NT2/D1 (cell line): ENCODE measurements around the gene IL18.

Experiments used
- DNase-seq: peaks from one replicate; pipeline ENCODE4 v3.0.0-alpha.2; 2011; ENCODE audit warnings: low read depth, low spot score
- H3K27me3 ChIP-seq: 2 replicates; pipeline ENCODE4 v1.6.0; 2011; ENCODE audit warnings: mild to moderate bottlenecking; ENCODE audit not compliant: insufficient read length, insufficient read depth
- H3K36me3 ChIP-seq: 2 replicates; pipeline ENCODE4 v1.6.1; 2011; ENCODE audit warnings: mild to moderate bottlenecking, low read length, mixed read lengths; ENCODE audit not compliant: insufficient read depth, insufficient read length
- H3K4me1 ChIP-seq: 2 replicates; pipeline ENCODE4 v1.5.1; 2011; ENCODE audit not compliant: insufficient read depth, insufficient read length
- H3K4me3 ChIP-seq: 2 replicates; pipeline ENCODE4 v1.5.1; 2011; ENCODE audit warnings: low read depth; ENCODE audit not compliant: insufficient read length
- H3K9ac ChIP-seq: 2 replicates; pipeline ENCODE4 v1.6.0; 2011; ENCODE audit warnings: low read depth; ENCODE audit not compliant: insufficient read length
- H3K9me3 ChIP-seq: 2 replicates; pipeline ENCODE4 v1.5.1; 2011; ENCODE audit warnings: mild to moderate bottlenecking, low read length; ENCODE audit not compliant: insufficient read depth
- SUZ12 ChIP-seq: IDR thresholded peaks from 2 replicates; pipeline ENCODE4 v1.6.1; 2011; ENCODE audit not compliant: insufficient read length, insufficient read depth; ENCODE audit errors: extremely low read depth
- YY1 ChIP-seq: IDR thresholded peaks from 2 replicates; pipeline ENCODE4 v1.6.1; 2011; ENCODE audit not compliant: insufficient read length, insufficient read depth
- ZNF274 ChIP-seq: IDR thresholded peaks from 2 replicates; pipeline ENCODE4 v1.6.1; 2011; ENCODE audit warnings: mild to moderate bottlenecking, low read depth, low read length

Gene IL18

DNA sequence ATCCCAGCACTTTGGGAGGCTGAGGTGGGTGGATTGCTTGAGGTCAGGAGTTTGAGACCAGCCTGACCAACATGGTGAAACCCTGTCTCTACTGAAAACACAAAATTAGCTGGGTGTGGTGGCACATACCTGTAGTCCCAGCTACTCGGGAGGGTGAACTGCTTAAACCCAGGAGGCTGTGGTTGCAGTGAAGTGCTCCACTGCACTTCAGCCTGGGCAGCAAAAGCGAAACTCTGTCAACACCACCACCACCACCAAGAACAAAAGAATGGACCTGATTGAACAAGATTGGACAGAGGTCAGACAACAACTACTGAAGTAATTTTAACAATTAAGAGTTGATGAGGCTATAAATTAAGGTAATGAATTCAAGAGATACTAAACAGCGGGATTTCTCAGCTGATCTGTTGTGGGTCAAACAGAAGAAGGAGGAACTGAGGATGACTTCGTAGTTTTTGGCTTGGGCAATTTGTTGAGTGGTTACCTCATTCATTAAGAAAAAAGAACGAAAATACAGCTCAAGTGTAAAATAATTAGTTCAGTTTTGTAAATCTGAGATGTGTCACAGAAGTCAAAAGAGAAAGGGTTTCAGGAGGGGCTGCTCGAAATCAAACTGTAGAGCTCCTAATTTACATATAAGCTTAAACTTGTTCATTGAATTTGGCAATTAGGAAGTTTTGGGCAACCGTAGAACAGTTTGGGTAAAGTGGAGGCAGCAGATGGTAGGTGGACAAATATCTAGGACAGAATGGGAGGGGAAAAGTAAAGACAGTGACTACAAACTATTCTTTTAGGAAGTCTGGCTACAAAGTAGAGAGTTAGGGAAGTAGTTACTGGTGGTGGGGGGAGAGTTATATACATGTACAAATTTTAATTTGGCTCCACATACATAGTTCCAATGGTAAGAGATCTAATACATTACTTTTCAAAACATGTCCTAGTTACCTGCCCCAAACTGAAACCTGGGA is 4.5 kb downstream of the IL18 start:
- Histone ChIP-seq H3K36me3 (no peaks in the 10 kb centered on the region), H3K4me3 (no peak overlapping the region), H3K9ac (no peak overlapping the region), H3K27me3 (no peaks in the 10 kb centered on the region), H3K4me1 (no peaks in the 10 kb centered on the region), H3K9me3 (no peaks in the 10 kb centered on the region)
- DNase-seq, result no peak
- no peak for TF ChIP-seq SUZ12
- no peak for TF ChIP-seq ZNF274
- TF ChIP-seq YY1, result no peak

DNA sequence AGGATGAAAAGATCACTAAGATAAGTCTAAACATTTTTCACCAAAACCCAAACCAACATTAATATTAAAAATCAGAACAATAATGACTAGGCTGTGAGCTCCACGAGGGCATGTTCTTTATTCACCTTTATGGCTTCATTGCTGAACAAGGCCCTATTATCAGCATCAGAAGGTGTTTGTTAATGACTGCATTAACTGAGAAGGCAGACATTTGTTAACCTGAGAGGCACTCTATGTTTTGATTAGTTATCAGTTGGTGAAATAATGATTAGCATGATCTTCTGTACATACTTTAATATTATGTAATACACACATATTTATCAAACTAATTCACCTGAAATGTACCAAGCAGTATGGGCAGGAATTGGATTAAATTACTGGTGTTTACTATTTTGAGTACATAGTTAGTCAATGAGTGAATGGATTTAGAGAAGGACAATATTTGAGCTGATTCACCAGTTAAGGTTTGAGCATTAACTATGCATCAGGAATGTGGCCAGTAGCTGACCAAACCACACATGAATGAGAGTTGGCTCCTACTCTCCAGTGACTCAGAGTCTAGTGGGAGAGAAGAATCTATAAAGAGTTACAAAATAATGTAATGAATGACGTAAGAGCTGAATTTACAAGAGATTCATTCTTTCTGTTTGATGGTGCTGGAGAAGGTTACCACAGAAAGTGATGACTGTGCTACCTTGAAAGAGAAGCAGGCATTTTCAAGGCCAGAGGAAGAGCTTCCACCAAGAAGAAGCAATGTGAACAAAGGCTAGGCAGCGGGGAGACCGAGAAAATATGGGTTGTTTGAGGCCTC is 6.7 kb downstream of the IL18 start:
- no peak for DNase-seq
- H3K36me3 ChIP-seq, result no peaks in the 10 kb centered on the region
- H3K4me1 ChIP-seq, result no peaks in the 10 kb centered on the region
- no peaks in the 10 kb centered on the region for H3K27me3 ChIP-seq
- H3K4me3 ChIP-seq, result no peak overlapping the region
- no peak overlapping the region for H3K9ac ChIP-seq
- no peaks in the 10 kb centered on the region for H3K9me3 ChIP-seq
- TF ChIP-seq YY1 (no peak), SUZ12 (no peak), ZNF274 (no peak)

GRCh38 chr11:112156153-112156955 is 7.5 kb downstream of the IL18 start:
- no peak for DNase-seq
- no peaks in the 10 kb centered on the region for H3K4me1 ChIP-seq
- no peak overlapping the region for H3K9ac ChIP-seq
- no peaks in the 10 kb centered on the region for H3K27me3 ChIP-seq
- H3K9me3 ChIP-seq, result no peaks in the 10 kb centered on the region
- TF ChIP-seq SUZ12 (no peak), YY1 (no peak), ZNF274 (no peak)
- no peaks in the 10 kb centered on the region for H3K36me3 ChIP-seq
- H3K4me3 ChIP-seq, result no peak overlapping the region

DNA sequence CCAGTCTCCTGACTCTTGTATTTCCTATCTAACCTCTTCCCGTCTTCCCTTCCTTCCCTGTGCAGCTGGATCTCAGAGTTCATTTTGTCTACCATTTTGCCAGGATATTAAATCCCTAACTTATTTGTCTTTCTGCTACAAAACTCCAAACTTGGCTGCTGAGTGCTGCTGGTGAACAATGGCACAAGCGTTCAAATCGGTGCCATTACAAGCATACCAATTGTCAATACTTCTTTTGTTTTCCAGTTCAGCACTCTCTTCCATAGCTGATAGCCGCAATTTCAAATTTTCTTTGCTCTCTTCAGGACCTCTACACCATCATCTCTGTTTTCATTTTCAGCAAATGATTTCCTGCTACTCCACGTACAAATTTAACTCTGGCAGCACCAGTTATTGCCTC is 13.4 kb downstream of the IL18 start:
- no peak for TF ChIP-seq SUZ12
- no peak for TF ChIP-seq ZNF274
- TF ChIP-seq YY1, result no peak
- no peaks in the 10 kb centered on the region for H3K36me3 ChIP-seq
- no peak overlapping the region for H3K4me3 ChIP-seq
- no peaks in the 10 kb centered on the region for H3K9me3 ChIP-seq
- H3K4me1 ChIP-seq, result no peaks in the 10 kb centered on the region
- no peaks in the 10 kb centered on the region for H3K27me3 ChIP-seq
- no peak for DNase-seq
- no peak overlapping the region for H3K9ac ChIP-seq

DNA sequence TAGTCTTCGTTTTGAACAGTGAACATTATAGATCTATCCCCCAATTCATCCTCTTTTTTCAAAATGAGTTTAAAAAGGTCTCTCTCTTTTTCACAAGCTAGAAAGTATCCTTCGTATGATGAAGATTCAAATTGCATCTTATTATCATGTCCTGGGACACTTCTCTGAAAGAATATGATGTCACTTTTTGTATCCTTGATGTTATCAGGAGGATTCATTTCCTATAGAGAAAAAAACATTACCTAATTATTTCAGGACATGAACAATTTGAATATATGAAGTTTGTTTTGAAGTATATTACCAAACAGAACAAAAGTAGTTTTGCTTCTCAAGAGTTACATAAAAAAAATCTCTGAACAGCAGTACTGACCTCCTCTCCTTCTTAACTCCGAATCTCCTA is 20.3 kb downstream of the IL18 start:
- Histone ChIP-seq H3K27me3 (no peaks in the 10 kb centered on the region), H3K4me1 (no peaks in the 10 kb centered on the region), H3K9me3 (no peaks in the 10 kb centered on the region), H3K36me3 (no peaks in the 10 kb centered on the region), H3K4me3 (no peak overlapping the region), H3K9ac (no peak overlapping the region)
- DNase-seq, result no peak
- no peak for TF ChIP-seq YY1
- no peak for TF ChIP-seq SUZ12
- no peak for TF ChIP-seq ZNF274

GRCh38 chr11:112134473-112134872 is 29.4 kb downstream of the IL18 start:
- H3K9ac ChIP-seq, result no peak overlapping the region
- H3K4me3 ChIP-seq, result no peak overlapping the region
- no peaks in the 10 kb centered on the region for H3K9me3 ChIP-seq
- no peak for DNase-seq
- no peak for TF ChIP-seq YY1
- H3K36me3 ChIP-seq, result no peaks in the 10 kb centered on the region
- H3K27me3 ChIP-seq, result no peaks in the 10 kb centered on the region
- no peaks in the 10 kb centered on the region for H3K4me1 ChIP-seq
